B cell (primary cell): ENCODE data around the gene FKBP2. TPM values are rescaled to one million over a fixed set of nuclear protein-coding genes. Genes with fewer than 3 reads are reported as not detected.

Experiments used
- ATAC-seq: fragments of 200-7000 bp; cut with Tn5 transposase; one replicate; pipeline ENCODE4 v1.10.0; 2021; ENCODE audit warnings: low read depth, mild to moderate bottlenecking, moderate number of reproducible peaks, moderate library complexity
- CTCF ChIA-PET: fragments of 350-600 bp; sonication (Branson Sonifier 250); formaldehyde crosslinking; loops from one replicate; lab custom pipeline; 2021; ENCODE audit warnings: antibody characterized with exemption, inconsistent platforms; lab: Charles Lee
- POLR2A ChIA-PET: fragments of 350-600 bp; sonication (Branson Sonifier 250); formaldehyde crosslinking; loops from one replicate; lab custom pipeline; 2021; ENCODE audit warnings: antibody characterized with exemption; lab: Charles Lee
- DNase-seq: peaks from one replicate; pipeline ENCODE4 v3.0.0; 2013
- H2AFZ ChIP-seq: 2 replicates; pipeline ENCODE4 v1.6.1; 2012; ENCODE audit warnings: mild to moderate bottlenecking, low read depth, low read length; ENCODE audit not compliant: insufficient read depth, poor library complexity, severe bottlenecking
- H3K27ac ChIP-seq, 2 donors: 1 replicate in 1 of 2; 2 replicates in 1 of 2; pipeline ENCODE4 v1.5.1; 2012 to 2013; ENCODE audit warnings: low read length in 2 of 2, mild to moderate bottlenecking in 2 of 2, moderate library complexity in 1 of 2
- H3K27me3 ChIP-seq, 4 experiments: fragments of 200-600 bp in 1 of 4; sonication (generic) in 1 of 4; replicated peaks in 1 of 4; 1 replicate in 2 of 4; 2 replicates in 2 of 4; pipeline versions ENCODE4 v1.6.1 to v1.7.0; 2013 to 2016; ENCODE audit warnings: low read length in 3 of 4, mild to moderate bottlenecking in 2 of 4, mixed read lengths in 1 of 4, moderate library complexity in 1 of 4; ENCODE audit not compliant: insufficient read depth in 4 of 4, control insufficient read depth in 3 of 4; ENCODE audit errors: control extremely low read depth in 1 of 4
- H3K36me3 ChIP-seq, 2 experiments: replicated peaks in 1 of 2; 1 replicate in 1 of 2; 2 replicates in 1 of 2; pipeline versions ENCODE4 v1.6.1 to v1.7.1; 2013; ENCODE audit warnings: low read length in 1 of 2; ENCODE audit not compliant: insufficient read depth in 2 of 2, control insufficient read depth in 1 of 2; ENCODE audit errors: control extremely low read depth in 1 of 2, extremely low read depth in 1 of 2
- H3K4me1 ChIP-seq, 2 donors: fragments of 200-600 bp in 1 of 2; sonication (generic) in 1 of 2; 1 replicate in 1 of 2; 2 replicates in 1 of 2; pipeline versions ENCODE4 v1.5.1 to v1.6.1; 2013 to 2017; ENCODE audit warnings: low read length in 2 of 2; ENCODE audit not compliant: control insufficient read depth in 2 of 2, insufficient read depth in 2 of 2
- H3K4me2 ChIP-seq: replicated peaks from 2 replicates; pipeline ENCODE3; 2012; ENCODE audit warnings: mild to moderate bottlenecking, low read depth, low read length; ENCODE audit not compliant: poor library complexity, severe bottlenecking
- H3K4me3 ChIP-seq, 5 experiments: fragments of 200-600 bp in 1 of 5; sonication (generic) in 1 of 5; 1 replicate in 3 of 5; 2 replicates in 2 of 5; pipeline versions ENCODE4 v1.5.1 to v1.7.0; 2011 to 2016; ENCODE audit warnings: low read length in 4 of 5, mild to moderate bottlenecking in 4 of 5, low read depth in 2 of 5, control low read depth in 1 of 5, moderate library complexity in 1 of 5; ENCODE audit not compliant: insufficient read depth in 1 of 5; ENCODE audit errors: control extremely low read depth in 1 of 5, extremely low read depth in 1 of 5
- H3K79me2 ChIP-seq: fragments of 200-600 bp; sonication (generic); one replicate; pipeline ENCODE4 v1.6.0; 2016; ENCODE audit warnings: low read length; ENCODE audit not compliant: control insufficient read depth, insufficient read depth
- H3K9ac ChIP-seq: fragments of 200-600 bp; sonication (generic); 2 replicates; pipeline ENCODE4 v1.6.1; 2017; ENCODE audit warnings: mild to moderate bottlenecking, low read length, moderate library complexity
- H3K9me3 ChIP-seq, 3 donors: one replicate each; pipeline versions ENCODE4 v1.6.1 to v1.7.1; 2013; ENCODE audit warnings: low read length in 2 of 3; ENCODE audit not compliant: control insufficient read depth in 2 of 3, insufficient read depth in 1 of 3; ENCODE audit errors: control extremely low read depth in 1 of 3
- H4K20me1 ChIP-seq: 2 replicates; pipeline ENCODE4 v1.6.0; 2012; ENCODE audit warnings: mild to moderate bottlenecking, low read length; ENCODE audit not compliant: insufficient read depth, control insufficient read depth, poor library complexity, severe bottlenecking
- H3K27ac Mint-ChIP-seq: one replicate; pipeline ENCODE4 v1.8.0; 2021; ENCODE audit warnings: mixed read lengths
- H3K27me3 Mint-ChIP-seq: one replicate; pipeline ENCODE4 v1.8.0; 2021; ENCODE audit warnings: mixed read lengths
- H3K4me1 Mint-ChIP-seq: one replicate; pipeline ENCODE4 v1.8.0; 2021; ENCODE audit warnings: mixed read lengths
- H3K4me3 Mint-ChIP-seq: one replicate; pipeline ENCODE4 v1.8.0; 2021; ENCODE audit warnings: mixed read lengths
- H3K9me3 Mint-ChIP-seq: one replicate; pipeline ENCODE4 v1.8.0; 2022; ENCODE audit warnings: mixed read lengths; ENCODE audit not compliant: insufficient read depth
- CTCF ChIP-seq: fragments of 200-600 bp; IDR thresholded peaks from one replicate; pipeline ENCODE4 v1.8.0; 2022; ENCODE audit warnings: antibody characterized with exemption, mild to moderate bottlenecking
- EZH2 ChIP-seq: IDR thresholded peaks from 2 replicates; pipeline ENCODE4 v1.6.1; 2012; ENCODE audit warnings: borderline replicate concordance, low read depth, mild to moderate bottlenecking, moderate library complexity, low read length; ENCODE audit not compliant: insufficient read depth, poor library complexity, severe bottlenecking
- WGBS: methylation state at CpG from one replicate; pipeline ENCODE4 v1.1.5; 2013; ENCODE audit warnings: missing lambda C conversion rate; ENCODE audit not compliant: insufficient coverage; 5-methylcytosine and 5-hydroxymethylcytosine counted together
- intact Hi-C: fragments of 100-400 bp; cut with micrococcal nuclease; formaldehyde crosslinking; loops from one replicate; pipeline ENCODE4 v1.10.0; 2022
- polyA plus RNA-seq: library from polyadenylated mRNA; depleted of rRNA; stranded (reverse); fragments of >200 nt; gene quantifications from 2 replicates; pipeline ENCODE4 v1.2.3, GENCODE V29; 2012
- total RNA-seq, 2 donors: library from RNA; stranded (reverse); fragments of 120-200 nt in 1 of 2; gene quantifications; 1 replicate in 1 of 2; 2 replicates in 1 of 2; pipeline versions ENCODE4 v1.2.3 to v1.2.4, GENCODE V29; 2013 to 2022

Gene FKBP2
- total and polyA plus RNA-seq, 2 donors (not counting 1 experiment from before 2014, with no cell fraction given), result 23.7 to 38.2 TPM

- peak overlapping the region; percentile 90 for H3K4me3 Mint-ChIP-seq
- Histone ChIP-seq H2AFZ (peak overlapping the region; percentile 74), H3K79me2 (peaks cover 37% of the 10 kb centered on the region), H3K36me3 (peaks cover 0 to 41% of the 10 kb centered on the region in 2 experiments), H3K4me2 (peak overlapping the region; percentile 99), H3K27ac (peak overlapping the region; percentile 73 to 90), H4K20me1 (peaks cover 37% of the 10 kb centered on the region), H3K9me3 (no peaks in the 10 kb centered on the region), H3K4me3 (peak overlapping the region in 4 of 5 experiments; percentile 72 to 95 (median 85)), H3K27me3 (no peaks in the 10 kb centered on the region), H3K4me1 (peaks cover 30 to 58% of the 10 kb centered on the region in 2 donors), H3K9ac (peak overlapping the region; percentile 93)
- TF ChIP-seq EZH2 (no peak), CTCF (no peak)
- ATAC-seq (no peak), DNase-seq (no peak)
- peaks cover 57% of the 10 kb centered on the region for H3K4me1 Mint-ChIP-seq
- ChIA-PET POLR2A (interaction anchor here (0.5 to 4.8 kb wide), 16 partner anchors 8 to 1543 kb away, joined by 3 to 78 read pairs (median 6); partner anchors contain the start of genes BAD, C11orf98, DNAJC4 and FKBP2), CTCF (interaction anchor here (0.6 to 10.3 kb wide), 12 partner anchors 8 to 1322 kb away, joined by 3 to 243 read pairs (median 17); partner anchors contain the start of genes CATSPERZ, ESRRA, NUDT22 and PLCB3)
- H3K27me3 Mint-ChIP-seq, result no peaks in the 10 kb centered on the region
- H3K27ac Mint-ChIP-seq, result peak overlapping the region; percentile 96
- H3K9me3 Mint-ChIP-seq, result no peaks in the 10 kb centered on the region
- 67% methylated on average over 21 of the region's 23 CpGs for WGBS
- intact Hi-C loops, result loop anchor here (10.0 kb wide), 1 partner anchor 447 kb away; no protein-coding TSS in a partner anchor
These were observed 32.7 kb upstream of the FKBP2 start for GRCh38 chr11:64208086-64208795.
